ENCODE measurements around the gene CUX1. TPM values are rescaled to one million over a fixed set of nuclear protein-coding genes. Genes with fewer than 3 reads are reported as not detected.
"Not testable (repeated sequence)": the region's sequence is repeated elsewhere in the genome, so short reads cannot be mapped to it uniquely, and the experiment has no call there.

Gene CUX1
- total RNA-seq, 3 donors from 2014 or later = 85.2 to 167 (median 120) TPM

- Histone ChIP-seq H3K36me3 (ENCODE audit: low read depth) (no peaks in the 10 kb centered on the region), H3K9me3 (no peaks in the 10 kb centered on the region), H3K4me3 (no peak overlapping the region), H3K4me1 (ENCODE audit: low read depth) (no peaks in the 10 kb centered on the region)
- TF ChIP-seq, protein P1, sequence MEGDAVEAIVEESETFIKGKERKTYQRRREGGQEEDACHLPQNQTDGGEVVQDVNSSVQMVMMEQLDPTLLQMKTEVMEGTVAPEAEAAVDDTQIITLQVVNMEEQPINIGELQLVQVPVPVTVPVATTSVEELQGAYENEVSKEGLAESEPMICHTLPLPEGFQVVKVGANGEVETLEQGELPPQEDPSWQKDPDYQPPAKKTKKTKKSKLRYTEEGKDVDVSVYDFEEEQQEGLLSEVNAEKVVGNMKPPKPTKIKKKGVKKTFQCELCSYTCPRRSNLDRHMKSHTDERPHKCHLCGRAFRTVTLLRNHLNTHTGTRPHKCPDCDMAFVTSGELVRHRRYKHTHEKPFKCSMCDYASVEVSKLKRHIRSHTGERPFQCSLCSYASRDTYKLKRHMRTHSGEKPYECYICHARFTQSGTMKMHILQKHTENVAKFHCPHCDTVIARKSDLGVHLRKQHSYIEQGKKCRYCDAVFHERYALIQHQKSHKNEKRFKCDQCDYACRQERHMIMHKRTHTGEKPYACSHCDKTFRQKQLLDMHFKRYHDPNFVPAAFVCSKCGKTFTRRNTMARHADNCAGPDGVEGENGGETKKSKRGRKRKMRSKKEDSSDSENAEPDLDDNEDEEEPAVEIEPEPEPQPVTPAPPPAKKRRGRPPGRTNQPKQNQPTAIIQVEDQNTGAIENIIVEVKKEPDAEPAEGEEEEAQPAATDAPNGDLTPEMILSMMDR (IDR thresholded peaks at IDR 0.05) = no peak
- DNase-seq = no peak
- no peak for ATAC-seq
- intact Hi-C loops (cut with DNase I, micrococcal nuclease) = no loop called here
Measured at GRCh38 chr7:102175423-102176170, 358.2 kb downstream of the CUX1 start.

DNA sequence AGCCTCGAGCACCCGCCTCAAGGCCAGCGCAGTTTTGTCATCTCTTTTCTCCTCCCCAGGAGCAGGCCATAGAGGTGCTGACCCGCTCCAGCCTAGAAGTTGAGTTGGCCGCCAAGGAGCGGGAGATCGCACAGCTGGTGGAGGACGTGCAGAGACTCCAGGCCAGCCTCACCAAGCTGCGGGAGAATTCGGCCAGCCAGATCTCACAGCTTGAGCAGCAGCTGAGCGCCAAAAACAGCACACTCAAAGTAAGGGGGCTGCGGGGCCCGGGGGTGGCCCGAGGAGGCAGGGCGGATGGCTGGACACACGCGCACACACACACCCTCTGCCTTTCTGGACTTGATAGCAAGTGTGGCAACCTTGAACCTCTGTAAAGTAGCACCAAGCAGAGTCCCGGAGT lies 361.0 kb downstream of the CUX1 start:
- intact Hi-C loops (cut with DNase I, micrococcal nuclease) = no loop called here
- Histone ChIP-seq H3K4me3 (no peak overlapping the region), H3K36me3 (ENCODE audit: low read depth) (no peaks in the 10 kb centered on the region), H3K9me3 (no peaks in the 10 kb centered on the region), H3K4me1 (ENCODE audit: low read depth) (no peaks in the 10 kb centered on the region)
- no peak for DNase-seq
- no peak for ATAC-seq
- TF ChIP-seq, protein P1 (IDR thresholded peaks at IDR 0.05) = no peak

- H3K36me3 ChIP-seq (ENCODE audit: low read depth) = no peaks in the 10 kb centered on the region
- no peaks in the 10 kb centered on the region for H3K4me1 ChIP-seq (ENCODE audit: low read depth)
- ATAC-seq (no peak), DNase-seq (no peak)
- TF ChIP-seq, protein P1 (IDR thresholded peaks at IDR 0.05) = no peak
- H3K4me3 ChIP-seq = no peak overlapping the region
- intact Hi-C loops (cut with DNase I, micrococcal nuclease) = no loop called here
- H3K9me3 ChIP-seq = no peaks in the 10 kb centered on the region
Measured at GRCh38 chr7:102180727-102181126, 363.3 kb downstream of the CUX1 start.

DNA sequence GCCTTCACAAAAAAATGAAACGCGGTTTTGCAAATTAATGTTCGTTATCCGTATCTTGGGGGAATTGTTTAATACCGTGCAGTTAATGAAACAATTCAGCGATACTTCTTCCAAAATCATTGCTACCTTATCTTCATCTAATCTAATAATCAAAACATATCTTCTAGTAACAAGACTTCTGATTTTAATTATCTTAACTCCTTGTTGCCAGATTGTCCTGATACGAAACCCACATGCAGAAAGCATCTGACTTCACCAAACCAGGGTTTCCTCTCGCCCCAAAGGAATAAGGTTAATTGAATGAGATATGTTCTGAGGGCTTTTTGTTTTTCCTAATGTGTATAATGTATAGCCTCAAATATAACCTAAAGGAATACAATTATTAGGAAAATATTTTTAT lies 364.1 kb downstream of the CUX1 start:
- no peak for ATAC-seq

DNA sequence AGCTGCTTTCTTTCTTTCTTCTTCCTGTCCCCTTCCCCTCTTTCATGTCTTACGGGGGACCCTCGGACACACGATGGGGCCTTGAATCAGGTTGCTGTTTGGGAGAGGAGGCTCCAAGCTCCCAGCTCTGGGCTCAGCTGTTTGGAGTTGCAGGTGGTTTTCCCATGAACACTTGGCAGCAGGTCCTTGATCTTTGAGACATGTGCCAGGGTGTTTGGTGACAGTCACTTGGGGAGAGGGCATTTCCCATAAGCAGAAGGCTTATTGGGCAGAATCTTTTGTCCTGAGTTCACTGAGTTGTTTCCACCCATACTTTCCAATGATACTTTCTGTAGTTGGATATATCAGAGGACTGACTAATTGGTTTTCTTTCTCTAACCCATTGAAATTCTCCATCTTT lies 364.6 kb downstream of the CUX1 start:
- TF ChIP-seq, protein P1 (IDR thresholded peaks at IDR 0.05) = no peak
- ATAC-seq (no peak), DNase-seq (no peak)
- Histone ChIP-seq H3K9me3 (no peaks in the 10 kb centered on the region), H3K4me1 (ENCODE audit: low read depth) (no peaks in the 10 kb centered on the region), H3K4me3 (no peak overlapping the region), H3K36me3 (ENCODE audit: low read depth) (no peaks in the 10 kb centered on the region)
- intact Hi-C loops (cut with DNase I, micrococcal nuclease) = no loop called here

More for the DNA sequence above, 364.1 kb downstream of the CUX1 start:
- H3K9me3 ChIP-seq = no peaks in the 10 kb centered on the region
- no peak for DNase-seq
- H3K4me1 ChIP-seq (ENCODE audit: low read depth) = no peaks in the 10 kb centered on the region
- no peak overlapping the region for H3K4me3 ChIP-seq
- intact Hi-C loops (cut with DNase I, micrococcal nuclease) = no loop called here
- TF ChIP-seq, protein P1 (IDR thresholded peaks at IDR 0.05) = no peak
- no peaks in the 10 kb centered on the region for H3K36me3 ChIP-seq (ENCODE audit: low read depth)

DNA sequence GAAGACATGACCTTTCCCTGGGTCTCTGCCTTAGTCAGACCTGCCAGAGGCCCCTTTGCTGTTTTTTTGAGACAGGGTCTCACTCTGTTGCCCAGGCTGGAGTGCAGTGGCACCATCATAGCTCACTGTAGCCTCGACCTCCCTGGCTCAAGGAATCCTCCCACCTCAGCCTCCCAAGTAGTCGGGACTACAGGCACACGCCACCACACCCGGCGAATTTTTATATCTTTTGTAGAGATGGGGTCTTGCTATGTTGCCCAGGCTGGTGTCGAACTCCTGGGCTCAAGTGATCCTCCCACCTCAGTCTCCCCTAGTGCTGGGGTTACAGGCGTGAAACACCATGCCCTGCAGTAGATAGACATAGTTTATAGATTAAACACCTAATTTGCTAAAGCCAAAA lies 366.4 kb downstream of the CUX1 start:
- ATAC-seq; H3K4me1 ChIP-seq (ENCODE audit: low read depth); H3K36me3 ChIP-seq (ENCODE audit: low read depth); H3K9me3 ChIP-seq; intact Hi-C loops (cut with DNase I, micrococcal nuclease); DNase-seq; H3K4me3 ChIP-seq: not testable (repeated sequence)

Measured in mucosa of descending colon (tissue), 3 donors.